K562 (cell line): Measurements from ENCODE around the gene PTPRR. TPM values are rescaled to one million over a fixed set of nuclear protein-coding genes. Genes with fewer than 3 reads are reported as not detected.

Experiments
- ATAC-seq: fragments of 200-7000 bp; cut with Tn5 transposase; 3 replicates; pipeline ENCODE4 v1.9.1; 2020; ENCODE audit warnings: moderate library complexity
- BruUV-seq: library from RNA; stranded (reverse); fragments of 400-500 nt; replicated peaks from 2 replicates; lab custom pipeline; 2021; lab: Mats Ljungman, UMichigan
- CTCF ChIA-PET: fragments of 300-600 bp; formaldehyde crosslinking; extraction: SDS; loops from one replicate; lab custom pipeline; 2021; ENCODE audit warnings: low intra/inter-chr PET ratio; lab: Yijun Ruan, JAX
- POLR2A ChIA-PET: fragments of 300-600, 350-650 bp; sonication (Branson Sonifier 250); formaldehyde crosslinking; extraction: SDS; loops from one replicate; lab custom pipeline; 2021; ENCODE audit warnings: antibody characterized with exemption, inconsistent platforms; lab: Yijun Ruan, JAX
- DNase-seq, 4 experiments: peaks; one replicate each; pipeline versions ENCODE4 v3.0.0 to v3.0.0-alpha.2; 2011 to 2018; ENCODE audit warnings: low spot score in 3 of 4, mixed read lengths in 3 of 4; ENCODE audit errors: extremely low read depth in 1 of 4
- FAIRE-seq: peaks from 2 replicates; lab custom pipeline; 2011; peaks lifted over from hg19 to GRCh38; lab: Jason Lieb, UNC
- H2AFZ ChIP-seq: 2 replicates; pipeline ENCODE4 v1.6.0; 2011; ENCODE audit warnings: low read depth, low read length, control low read depth, inconsistent platforms
- H3K27ac ChIP-seq: fragments of 200-600 bp; 3 replicates; pipeline ENCODE4 v1.8.0; 2011; ENCODE audit warnings: low read depth, mild to moderate bottlenecking, control low read depth, inconsistent platforms, low read length, moderate library complexity, mixed read lengths; ENCODE audit errors: extremely low read depth
- H3K27me3 ChIP-seq, 2 experiments: fragments of 300-600 bp in 1 of 2; 2 replicates in 1 of 2; 3 replicates in 1 of 2; pipeline versions ENCODE4 v1.6.0 to v1.8.0; 2011; ENCODE audit warnings: inconsistent platforms in 2 of 2, low read length in 2 of 2, mild to moderate bottlenecking in 1 of 2, mixed read lengths in 1 of 2, moderate library complexity in 1 of 2; ENCODE audit not compliant: control insufficient read depth in 2 of 2, insufficient read depth in 2 of 2
- H3K36me3 ChIP-seq: fragments of 300-600 bp; 3 replicates; pipeline ENCODE4 v1.8.0; 2011; ENCODE audit warnings: mild to moderate bottlenecking, low read length, inconsistent platforms; ENCODE audit not compliant: control insufficient read depth, insufficient read depth
- H3K4me1 ChIP-seq, 2 experiments: fragments of 200-600 bp in 1 of 2; replicated peaks in 1 of 2; 2 replicates in 1 of 2; 3 replicates in 1 of 2; pipeline versions ENCODE4 v1.5.1 to v1.8.0; 2011; ENCODE audit warnings: inconsistent platforms in 2 of 2, low read length in 2 of 2, mild to moderate bottlenecking in 1 of 2, mixed read lengths in 1 of 2, moderate library complexity in 1 of 2; ENCODE audit not compliant: control insufficient read depth in 2 of 2, insufficient read depth in 2 of 2
- H3K4me2 ChIP-seq: 2 replicates; pipeline ENCODE4 v1.6.1; 2011; ENCODE audit warnings: low read length, control low read depth, inconsistent platforms, mixed read lengths; ENCODE audit not compliant: insufficient read depth
- H3K4me3 ChIP-seq: fragments of 200-600 bp; sonication (generic), shearing (Covaris generic); 2 replicates; pipeline ENCODE4 v1.5.1; 2016; ENCODE audit warnings: control low read depth, inconsistent platforms
- H3K79me2 ChIP-seq: fragments of 200-600 bp; 3 replicates; pipeline ENCODE4 v1.8.0; 2011; ENCODE audit warnings: low read length, inconsistent platforms; ENCODE audit not compliant: control insufficient read depth, insufficient read depth
- H3K9ac ChIP-seq, 2 experiments: 2 replicates each; pipeline versions ENCODE4 v1.6.0 to v1.6.1; 2011; ENCODE audit warnings: low read depth in 2 of 2, low read length in 2 of 2, control low read depth in 1 of 2, inconsistent platforms in 1 of 2, mild to moderate bottlenecking in 1 of 2, mixed read lengths in 1 of 2; ENCODE audit not compliant: insufficient read depth in 1 of 2
- H3K9me1 ChIP-seq: one replicate; pipeline ENCODE4 v1.6.0; 2011; ENCODE audit warnings: inconsistent platforms, mild to moderate bottlenecking, low read length, moderate library complexity; ENCODE audit not compliant: control insufficient read depth, insufficient read depth
- H3K9me3 ChIP-seq: replicated peaks from 2 replicates; pipeline ENCODE4 v1.5.1; 2011; ENCODE audit warnings: low read depth, low read length, inconsistent platforms; ENCODE audit not compliant: control insufficient read depth, insufficient read depth
- H4K20me1 ChIP-seq: replicated peaks from 2 replicates; pipeline ENCODE4 v1.6.1; 2011; ENCODE audit warnings: low read length, inconsistent platforms, mixed read lengths; ENCODE audit not compliant: control insufficient read depth, insufficient read depth
- ATF2 ChIP-seq: sonication (generic); formaldehyde crosslinking; IDR thresholded peaks from 2 replicates; pipeline ENCODE4 v1.8.1; 2022; ENCODE audit warnings: missing genetic modification reagents
- CBX5 ChIP-seq: IDR thresholded peaks from 2 replicates; pipeline ENCODE4 v1.6.1; 2014; ENCODE audit warnings: low read depth, borderline replicate concordance
- CHD4 ChIP-seq: fragments of 200-600 bp; sonication (generic); IDR thresholded peaks from 3 replicates; pipeline ENCODE4 v1.6.1; 2012; ENCODE audit warnings: low read depth, mild to moderate bottlenecking, mixed read lengths, low read length, inconsistent platforms; ENCODE audit not compliant: insufficient read depth, insufficient replicate concordance, poor library complexity, severe bottlenecking
- HBP1 ChIP-seq: fragments of 450-650 bp; formaldehyde crosslinking; IDR thresholded peaks from 2 replicates; pipeline ENCODE4 v1.4.0; 2022; ENCODE audit warnings: missing genetic modification characterization
- HNRNPH1 ChIP-seq: fragments of 200-400 bp; formaldehyde crosslinking; optimal IDR thresholded peaks from 2 replicates; pipeline ENCODE3; 2017; ENCODE audit warnings: low read depth, mild to moderate bottlenecking, low read length, moderate library complexity
- HOMEZ ChIP-seq: fragments of 250-450 bp; sonication (Bioruptor Pico); IDR thresholded peaks from 2 replicates; pipeline ENCODE4 v1.4.0; 2020; ENCODE audit warnings: mild to moderate bottlenecking, moderate library complexity
- KAT8 ChIP-seq: fragments of 450-650 bp; IDR thresholded peaks from 2 replicates; pipeline ENCODE4 v1.6.1; 2016; ENCODE audit warnings: low read depth, mild to moderate bottlenecking
- NR1H2 ChIP-seq: sonication (generic); formaldehyde crosslinking; IDR thresholded peaks from 2 replicates; pipeline ENCODE4 v1.4.0; 2020; ENCODE audit warnings: mild to moderate bottlenecking, missing genetic modification reagents
- POLR2B ChIP-seq: fragments of 450-650 bp; IDR thresholded peaks from 2 replicates; pipeline ENCODE4 v1.6.1; 2018; ENCODE audit warnings: low read depth; ENCODE audit not compliant: partially characterized antibody
- POU5F1 ChIP-seq: fragments of 150-350 bp; IDR thresholded peaks from 2 replicates; pipeline ENCODE4 v1.6.1; 2014; ENCODE audit warnings: borderline replicate concordance, low read length, low read depth, mild to moderate bottlenecking; ENCODE audit not compliant: partially characterized antibody
- PREB ChIP-seq: sonication (generic); formaldehyde crosslinking; IDR thresholded peaks from 2 replicates; pipeline ENCODE4 v1.8.1; 2023; ENCODE audit warnings: mild to moderate bottlenecking, missing genetic modification reagents
- SAFB2 ChIP-seq: fragments of 200-400 bp; formaldehyde crosslinking; IDR thresholded peaks from 2 replicates; pipeline ENCODE4 v1.6.1; 2018; ENCODE audit warnings: borderline replicate concordance, low read length, low read depth, moderate library complexity; ENCODE audit not compliant: severe bottlenecking
- SMAD2 ChIP-seq: fragments of 150-350 bp; IDR thresholded peaks from 2 replicates; pipeline ENCODE4 v1.6.1; 2014; ENCODE audit warnings: low read depth, mild to moderate bottlenecking, low read length
- ZNF408 ChIP-seq: fragments of 250-450 bp; sonication (Bioruptor Pico); IDR thresholded peaks from 2 replicates; pipeline ENCODE4 v1.4.0; 2020; ENCODE audit warnings: low read depth, mild to moderate bottlenecking, moderate library complexity
- whole genome bisulfite sequencing: fragments of 100-300 bp; shearing (Covaris generic); methylation state at CpG from one replicate; pipeline ENCODE4 v1.1.6; 2016; ENCODE audit warnings: low coverage, mixed read lengths; ENCODE audit not compliant: insufficient coverage; ENCODE audit errors: missing lambda C conversion rate; 5-methylcytosine and 5-hydroxymethylcytosine counted together
- in situ Hi-C: fragments of 300-500 bp; cut with MboI; formaldehyde crosslinking; loops from 4 replicates; pipeline ENCODE4 v1.15.0; 2018; ENCODE audit warnings: inconsistent platforms, mixed read lengths
- intact Hi-C: fragments of 100-400 bp; cut with micrococcal nuclease; formaldehyde crosslinking; loops from 2 replicates; pipeline ENCODE4 v1.14.2; 2022
- polyA plus RNA-seq, 8 experiments: library from polyadenylated mRNA; depleted of rRNA in 4 of 8; stranded (reverse) in 5 of 8; unstranded in 3 of 8; fragments of >200 nt; fragmentation: Nextera tagmentation in 2 of 8; fragmentation: Illumina TruSeq in 1 of 8; extraction: Ambion mirVana in 2 of 8; extraction: Trizol in 1 of 8; gene quantifications; 2 replicates each; pipeline versions ENCODE4 v1.2.1 to v1.2.3, GENCODE V29; 2011 to 2014; ENCODE audit warnings: inconsistent platforms in 1 of 8, missing spikeins in 1 of 8
- total RNA-seq, 7 experiments: library from RNA; depleted of rRNA in 6 of 7; stranded (reverse); fragments of >200 nt in 6 of 7; fragmentation: Illumina TruSeq in 2 of 7; extraction: Trizol in 2 of 7; gene quantifications; 2 replicates each; pipeline versions ENCODE4 v1.2.1 to v1.2.3, GENCODE V29; 2011 to 2021; ENCODE audit warnings: low replicate concordance in 1 of 7

The PTPRR gene
- total and polyA plus RNA-seq, 9 of the 15 experiments (the other 6 are each of a cell fraction or from before 2014, with no cell fraction given), result 6.6 to 41.7 (median 12.3) TPM

- intact Hi-C loops (loop anchor here (10.0 kb wide), 1 partner anchor 818 kb away; no protein-coding TSS in a partner anchor), in situ Hi-C loops (loop anchor here (25.0 kb wide), 1 partner anchor 276 kb away; no protein-coding TSS in a partner anchor)
- no peaks in the 10 kb centered on the region for H3K27me3 ChIP-seq
- no peak for DNase-seq
- H3K9me1 ChIP-seq, result no peaks in the 10 kb centered on the region
- FAIRE-seq, result no peak
- H3K9me3 ChIP-seq, result no peaks in the 10 kb centered on the region
- H3K4me3 ChIP-seq, result no peak overlapping the region
- POLR2A ChIA-PET, result interaction anchor here (1.4 kb wide), 1 partner anchor 20 kb away, joined by 3 read pairs; no protein-coding TSS in a partner anchor
- H2AFZ ChIP-seq, result no peak overlapping the region
- CTCF ChIA-PET, result no interaction called here
- H3K4me2 ChIP-seq, result no peak overlapping the region
- ATAC-seq, result no peak
- no peak overlapping the region for H3K27ac ChIP-seq
- WGBS, result 40% methylated on average over 8 of the region's 8 CpGs
- no peaks in the 10 kb centered on the region for H3K79me2 ChIP-seq
- no peaks in the 10 kb centered on the region for H3K36me3 ChIP-seq
- H4K20me1 ChIP-seq, result no peaks in the 10 kb centered on the region
- no peaks in the 10 kb centered on the region for H3K4me1 ChIP-seq
- TF ChIP-seq HOMEZ (CRISPR knock-in tag) (no peak), SMAD2 (no peak), SAFB2 (no peak), ATF2 (CRISPR knock-in tag) (no peak), ZNF408 (CRISPR knock-in tag) (no peak), HBP1 (CRISPR knock-in tag) (no peak), POU5F1 (no peak), HNRNPH1 (no peak), KAT8 (no peak), CHD4 (no peak), CBX5 (no peak), PREB (CRISPR knock-in tag) (no peak), NR1H2 (CRISPR knock-in tag) (no peak), POLR2B (no peak)
- BruUV-seq, result no TSS peak
- no peak overlapping the region for H3K9ac ChIP-seq
Measured at GRCh38 chr12:70736351-70737133, 184.0 kb downstream of the PTPRR start.
